ENCODE results near the gene RHBDF2.

DNA sequence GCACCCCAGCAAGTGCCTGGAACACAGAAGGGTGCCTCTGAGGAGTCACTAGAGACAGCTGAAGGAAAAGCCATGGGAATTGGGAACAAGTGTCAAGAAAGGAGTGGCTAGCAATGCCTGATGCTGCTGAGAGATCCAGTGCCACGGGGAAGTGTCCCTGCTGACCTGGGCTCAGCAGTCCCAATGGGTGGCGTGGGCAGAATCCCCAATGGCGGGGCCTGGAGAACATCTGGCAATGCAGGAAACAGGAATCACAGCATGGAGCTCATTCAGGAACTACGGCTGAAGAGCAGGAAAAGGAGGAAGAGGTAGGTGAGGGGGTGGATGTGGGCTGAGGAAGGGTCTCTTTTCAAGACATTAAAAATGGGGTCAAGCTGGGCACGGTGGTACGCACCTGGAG, 78.4 kb downstream of the RHBDF2 start:
- TF ChIP-seq, protein P1, sequence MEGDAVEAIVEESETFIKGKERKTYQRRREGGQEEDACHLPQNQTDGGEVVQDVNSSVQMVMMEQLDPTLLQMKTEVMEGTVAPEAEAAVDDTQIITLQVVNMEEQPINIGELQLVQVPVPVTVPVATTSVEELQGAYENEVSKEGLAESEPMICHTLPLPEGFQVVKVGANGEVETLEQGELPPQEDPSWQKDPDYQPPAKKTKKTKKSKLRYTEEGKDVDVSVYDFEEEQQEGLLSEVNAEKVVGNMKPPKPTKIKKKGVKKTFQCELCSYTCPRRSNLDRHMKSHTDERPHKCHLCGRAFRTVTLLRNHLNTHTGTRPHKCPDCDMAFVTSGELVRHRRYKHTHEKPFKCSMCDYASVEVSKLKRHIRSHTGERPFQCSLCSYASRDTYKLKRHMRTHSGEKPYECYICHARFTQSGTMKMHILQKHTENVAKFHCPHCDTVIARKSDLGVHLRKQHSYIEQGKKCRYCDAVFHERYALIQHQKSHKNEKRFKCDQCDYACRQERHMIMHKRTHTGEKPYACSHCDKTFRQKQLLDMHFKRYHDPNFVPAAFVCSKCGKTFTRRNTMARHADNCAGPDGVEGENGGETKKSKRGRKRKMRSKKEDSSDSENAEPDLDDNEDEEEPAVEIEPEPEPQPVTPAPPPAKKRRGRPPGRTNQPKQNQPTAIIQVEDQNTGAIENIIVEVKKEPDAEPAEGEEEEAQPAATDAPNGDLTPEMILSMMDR (IDR thresholded peaks at IDR 0.05), result no peak
- TF ChIP-seq EP300 (IDR thresholded peaks at IDR 0.05) (no peak), POLR2A (IDR thresholded peaks at IDR 0.05) (no peak)
